GM13976 (cell line): Measurements from ENCODE around the gene TJP3.

Source experiments
- DNase-seq: peaks from one replicate; pipeline ENCODE4 v3.0.0; 2012; ENCODE audit warnings: low spot score
- CTCF ChIP-seq: IDR thresholded peaks from 2 replicates; pipeline ENCODE4 v1.5.1; 2012; ENCODE audit warnings: borderline replicate concordance, mild to moderate bottlenecking; ENCODE audit not compliant: insufficient read depth; ENCODE audit errors: extremely low read depth, missing control alignments, control extremely low read depth
- in situ Hi-C: fragments of 300-500 bp; cut with MboI; formaldehyde crosslinking; loops from one replicate; pipeline ENCODE4 v1.12.0; 2022; ENCODE audit warnings: low sequenced_read_pairs, mixed read lengths, inconsistent platforms; ENCODE audit not compliant: unreplicated experiment

The TJP3 gene

GRCh38 chr19:3785938-3786824, 78.0 kb downstream of the TJP3 start, which contains the start of gene MATK:
Gene MATK, minus strand, starts transcription at chr19:3786381. Its CDS starts 1,246 bp downstream, at chr19:3785135.
- TF ChIP-seq CTCF = no peak
- in situ Hi-C loops = no loop called here
- DNase-seq = peak; percentile 74

- in situ Hi-C loops = no loop called here
- DNase-seq = no peak
- TF ChIP-seq CTCF = no peak
Measured at GRCh38 chr19:3788996-3789778, 81.0 kb downstream of the TJP3 start.

- no peak for TF ChIP-seq CTCF
- DNase-seq = no peak
- in situ Hi-C loops = no loop called here
Measured at GRCh38 chr19:3790209-3790734, 82.1 kb downstream of the TJP3 start.

GRCh38 chr19:3790941-3791340, 82.8 kb downstream of the TJP3 start:
- in situ Hi-C loops = no loop called here
- TF ChIP-seq CTCF = no peak

GRCh38 chr19:3792114-3792513, 83.9 kb downstream of the TJP3 start:
- no peak for DNase-seq
- in situ Hi-C loops = no loop called here
- TF ChIP-seq CTCF = no peak

More at GRCh38 chr19:3790941-3791340, 82.8 kb downstream of the TJP3 start:
- no peak for DNase-seq

- in situ Hi-C loops = no loop called here
- DNase-seq = no peak
- no peak for TF ChIP-seq CTCF
Measured at GRCh38 chr19:3793799-3794198, 85.6 kb downstream of the TJP3 start.
